HepG2 (cell line): ENCODE data around the gene NIP7. TPM values are rescaled to one million over a fixed set of nuclear protein-coding genes. Genes with fewer than 3 reads are reported as not detected.

Experiments
- ATF3 ChIP-seq: sonication (generic); formaldehyde crosslinking; IDR thresholded peaks from 2 replicates; pipeline ENCODE4 v1.4.0; 2020; ENCODE audit warnings: missing genetic modification reagents
- BCL3 ChIP-seq: sonication (generic); formaldehyde crosslinking; IDR thresholded peaks from 2 replicates; pipeline ENCODE4 v1.5.1; 2020; ENCODE audit warnings: mild to moderate bottlenecking, missing genetic modification reagents, moderate library complexity
- EHMT2 ChIP-seq: fragments of 200-600 bp; sonication (generic); IDR thresholded peaks from 2 replicates; pipeline ENCODE4 v1.7.0; 2017; ENCODE audit warnings: antibody characterized with exemption, low read depth, low read length, borderline replicate concordance
- MIER2 ChIP-seq: IDR thresholded peaks from 2 replicates; pipeline ENCODE4 v1.6.1; 2016; ENCODE audit warnings: missing biosample characterization, missing genetic modification reagents
- MYNN ChIP-seq: sonication (generic); formaldehyde crosslinking; IDR thresholded peaks from 2 replicates; pipeline ENCODE4 v1.4.0; 2020; ENCODE audit warnings: mild to moderate bottlenecking, low read depth, missing genetic modification reagents
- POLR2AphosphoS5 ChIP-seq: IDR thresholded peaks from 2 replicates; pipeline ENCODE4 v1.6.1; 2012; ENCODE audit warnings: low read depth, low read length
- PREB ChIP-seq: sonication (generic); formaldehyde crosslinking; IDR thresholded peaks from 2 replicates; pipeline ENCODE4 v1.4.0; 2020; ENCODE audit warnings: missing genetic modification reagents
- RFXANK ChIP-seq: IDR thresholded peaks from 2 replicates; pipeline ENCODE4 v1.6.1; 2016
- RFXAP ChIP-seq: sonication (generic); formaldehyde crosslinking; IDR thresholded peaks from 2 replicates; pipeline ENCODE4 v1.4.0; 2020; ENCODE audit warnings: missing genetic modification reagents, borderline replicate concordance
- ZNF143 ChIP-seq: sonication (generic); formaldehyde crosslinking; IDR thresholded peaks from 2 replicates; pipeline ENCODE4 v1.4.0; 2020; ENCODE audit warnings: missing genetic modification reagents
- ZNF251 ChIP-seq: sonication (generic); formaldehyde crosslinking; IDR thresholded peaks from 2 replicates; pipeline ENCODE4 v1.9.0; 2021; ENCODE audit warnings: mild to moderate bottlenecking, missing genetic modification reagents
- ZNF260 ChIP-seq: sonication (generic); formaldehyde crosslinking; IDR thresholded peaks from 2 replicates; pipeline ENCODE4 v1.4.0; 2020; ENCODE audit warnings: missing genetic modification reagents, low read depth, mild to moderate bottlenecking, borderline replicate concordance
- ZNF30 ChIP-seq: sonication (generic); formaldehyde crosslinking; IDR thresholded peaks from 2 replicates; pipeline ENCODE4 v1.5.0; 2020; ENCODE audit warnings: mild to moderate bottlenecking, missing genetic modification reagents
- ZNF33A ChIP-seq: sonication (generic); formaldehyde crosslinking; IDR thresholded peaks from 2 replicates; pipeline ENCODE4 v1.5.1; 2020; ENCODE audit warnings: missing genetic modification reagents, mild to moderate bottlenecking, moderate library complexity, borderline replicate concordance
- ZNF580 ChIP-seq: IDR thresholded peaks from 2 replicates; pipeline ENCODE4 v1.6.1; 2016; ENCODE audit warnings: low read depth, borderline replicate concordance
- ZNF670 ChIP-seq: sonication (generic); formaldehyde crosslinking; IDR thresholded peaks from 2 replicates; pipeline ENCODE4 v1.8.0; 2022; ENCODE audit warnings: mild to moderate bottlenecking, missing genetic modification reagents, borderline replicate concordance
- ZNF678 ChIP-seq: sonication (generic); formaldehyde crosslinking; IDR thresholded peaks from 2 replicates; pipeline ENCODE4 v1.4.0; 2020; ENCODE audit warnings: mild to moderate bottlenecking, missing genetic modification reagents
- ZNF749 ChIP-seq: sonication (generic); formaldehyde crosslinking; IDR thresholded peaks from 2 replicates; pipeline ENCODE4 v1.8.0; 2022; ENCODE audit warnings: mild to moderate bottlenecking, missing genetic modification reagents, moderate library complexity, borderline replicate concordance
- polyA plus RNA-seq, 8 experiments: library from polyadenylated mRNA; depleted of rRNA in 3 of 8; stranded (reverse) in 7 of 8; unstranded in 1 of 8; fragments of >200 nt; fragmentation: Illumina TruSeq in 4 of 8; extraction: Trizol in 4 of 8; gene quantifications; 2 replicates each; pipeline versions ENCODE4 v1.2.1 to v1.2.3, GENCODE V29; 2011 to 2016; ENCODE audit warnings: low read depth in 4 of 8, missing spikeins in 1 of 8, mixed read lengths in 1 of 8; ENCODE audit not compliant: insufficient read depth in 1 of 8
- total RNA-seq, 5 experiments: library from RNA; depleted of rRNA; stranded (reverse); fragments of >200 nt; fragmentation: Illumina TruSeq; extraction: Trizol; gene quantifications; 2 replicates each; pipeline ENCODE4 v1.2.3, GENCODE V29; 2016; ENCODE audit warnings: low read depth in 1 of 5
- TF ChIP-seq, protein P1 (sequence below): sonication (generic); formaldehyde crosslinking; IDR thresholded peaks from 2 replicates; pipeline ENCODE4 v1.8.0; 2022; ENCODE audit warnings: mild to moderate bottlenecking, missing genetic modification reagents, borderline replicate concordance
- TF ChIP-seq, protein P2 (sequence below): IDR thresholded peaks from 2 replicates; pipeline ENCODE4 v1.6.1; 2016; ENCODE audit warnings: control low read depth
- TF ChIP-seq, protein P3 (sequence below): IDR thresholded peaks from 2 replicates; pipeline ENCODE4 v1.6.1; 2016; ENCODE audit warnings: missing genetic modification reagents, missing compliant biosample characterization

NIP7 gene
- total and polyA plus RNA-seq, 2 of the 13 experiments (the other 11 are each of a cell fraction or from before 2014, with no cell fraction given): 15.3 to 114 TPM

- TF ChIP-seq PREB (CRISPR knock-in tag): no peak
- TF ChIP-seq MYNN (CRISPR knock-in tag): no peak
- no peak for TF ChIP-seq ZNF670 (CRISPR knock-in tag)
- TF ChIP-seq ZNF678 (CRISPR knock-in tag): no peak
- TF ChIP-seq ZNF30 (CRISPR knock-in tag): no peak
- TF ChIP-seq ZNF580 (CRISPR knock-in tag): peak; percentile 66; the same call in 1 of the 2 replicates
- no peak for TF ChIP-seq ATF3
- TF ChIP-seq POLR2AphosphoS5: no peak; the same call in 1 of the 2 replicates
- peak; percentile 39; the same call in 1 of the 2 replicates for TF ChIP-seq EHMT2
- TF ChIP-seq ZNF251 (CRISPR knock-in tag): no peak
- no peak for TF ChIP-seq ZNF143
- no peak for TF ChIP-seq ZNF33A (CRISPR knock-in tag)
- TF ChIP-seq ZNF749 (CRISPR knock-in tag): no peak
- no peak for TF ChIP-seq ZNF260 (CRISPR knock-in tag)
- TF ChIP-seq RFXAP (CRISPR knock-in tag): no peak
- no peak; the same call in 1 of the 2 replicates for TF ChIP-seq BCL3
- TF ChIP-seq, protein P1, sequence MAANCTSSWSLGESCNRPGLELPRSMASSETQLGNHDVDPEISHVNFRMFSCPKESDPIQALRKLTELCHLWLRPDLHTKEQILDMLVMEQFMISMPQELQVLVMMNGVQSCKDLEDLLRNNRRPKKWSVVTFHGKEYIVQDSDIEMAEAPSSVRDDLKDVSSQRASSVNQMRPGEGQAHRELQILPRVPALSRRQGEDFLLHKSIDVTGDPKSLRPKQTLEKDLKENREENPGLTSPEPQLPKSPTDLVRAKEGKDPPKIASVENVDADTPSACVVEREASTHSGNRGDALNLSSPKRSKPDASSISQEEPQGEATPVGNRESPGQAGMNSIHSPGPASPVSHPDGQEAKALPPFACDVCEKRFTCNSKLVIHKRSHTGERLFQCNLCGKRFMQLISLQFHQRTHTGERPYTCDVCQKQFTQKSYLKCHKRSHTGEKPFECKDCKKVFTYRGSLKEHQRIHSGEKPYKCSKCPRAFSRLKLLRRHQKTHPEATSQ (CRISPR knock-in tag): peak; percentile 49; the same call in 1 of the 2 replicates
- TF ChIP-seq, protein P2, sequence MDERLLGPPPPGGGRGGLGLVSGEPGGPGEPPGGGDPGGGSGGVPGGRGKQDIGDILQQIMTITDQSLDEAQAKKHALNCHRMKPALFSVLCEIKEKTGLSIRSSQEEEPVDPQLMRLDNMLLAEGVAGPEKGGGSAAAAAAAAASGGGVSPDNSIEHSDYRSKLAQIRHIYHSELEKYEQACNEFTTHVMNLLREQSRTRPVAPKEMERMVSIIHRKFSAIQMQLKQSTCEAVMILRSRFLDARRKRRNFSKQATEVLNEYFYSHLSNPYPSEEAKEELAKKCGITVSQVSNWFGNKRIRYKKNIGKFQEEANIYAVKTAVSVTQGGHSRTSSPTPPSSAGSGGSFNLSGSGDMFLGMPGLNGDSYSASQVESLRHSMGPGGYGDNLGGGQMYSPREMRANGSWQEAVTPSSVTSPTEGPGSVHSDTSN (CRISPR knock-in tag): peak; percentile 55
- TF ChIP-seq, protein P3, sequence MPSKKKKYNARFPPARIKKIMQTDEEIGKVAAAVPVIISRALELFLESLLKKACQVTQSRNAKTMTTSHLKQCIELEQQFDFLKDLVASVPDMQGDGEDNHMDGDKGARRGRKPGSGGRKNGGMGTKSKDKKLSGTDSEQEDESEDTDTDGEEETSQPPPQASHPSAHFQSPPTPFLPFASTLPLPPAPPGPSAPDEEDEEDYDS: peak; percentile 28; the same call in 1 of the 2 replicates
- TF ChIP-seq MIER2 (CRISPR knock-in tag): 0 out of 2 replicates have a peak, but pooled peaks have one; percentile 56
- no peak for TF ChIP-seq RFXANK (CRISPR knock-in tag)
Observed at GRCh38 chr16:69326172-69326873, 13.2 kb upstream of the NIP7 start (continued).
